HEK293 (cell line): Measurements from ENCODE around the gene KRT13.
A peak's percentile ranks its signal among the peaks of the same experiment; 100 is the strongest.

Experiments
- CTCF ChIP-seq: fragments of 450-650 bp; formaldehyde crosslinking; IDR thresholded peaks from 2 replicates; pipeline ENCODE4 v1.5.1; 2016; ENCODE audit warnings: missing biosample characterization, missing genetic modification characterization
- GLIS1 ChIP-seq: fragments of 450-650 bp; formaldehyde crosslinking; IDR thresholded peaks from 2 replicates; pipeline ENCODE4 v1.5.1; 2016; ENCODE audit warnings: missing biosample characterization, missing genetic modification characterization
- INSM2 ChIP-seq: fragments of 450-650 bp; formaldehyde crosslinking; IDR thresholded peaks from 2 replicates; pipeline ENCODE4 v1.5.1; 2016; ENCODE audit warnings: missing biosample characterization, missing genetic modification characterization
- OVOL3 ChIP-seq: fragments of 450-650 bp; formaldehyde crosslinking; IDR thresholded peaks from 2 replicates; pipeline ENCODE4 v1.5.1; 2016; ENCODE audit warnings: missing biosample characterization, missing genetic modification characterization
- PATZ1 ChIP-seq: fragments of 450-650 bp; formaldehyde crosslinking; IDR thresholded peaks from 2 replicates; pipeline ENCODE4 v1.5.1; 2016; ENCODE audit warnings: missing biosample characterization, missing genetic modification characterization
- REPIN1 ChIP-seq: fragments of 450-650 bp; formaldehyde crosslinking; IDR thresholded peaks from 2 replicates; pipeline ENCODE4 v1.5.1; 2017; ENCODE audit warnings: missing biosample characterization, missing genetic modification characterization, low read depth
- SCRT2 ChIP-seq: fragments of 450-650 bp; formaldehyde crosslinking; IDR thresholded peaks from 2 replicates; pipeline ENCODE4 v1.5.1; 2016; ENCODE audit warnings: missing biosample characterization, missing genetic modification characterization
- ZBTB17 ChIP-seq: fragments of 450-650 bp; formaldehyde crosslinking; IDR thresholded peaks from 2 replicates; pipeline ENCODE4 v1.5.1; 2016; ENCODE audit warnings: missing biosample characterization, missing genetic modification characterization
- ZBTB49 ChIP-seq: fragments of 450-650 bp; formaldehyde crosslinking; IDR thresholded peaks from 2 replicates; pipeline ENCODE4 v1.5.1; 2016; ENCODE audit warnings: missing biosample characterization, missing genetic modification characterization, low read depth
- ZNF114 ChIP-seq: fragments of 450-650 bp; formaldehyde crosslinking; IDR thresholded peaks from 2 replicates; pipeline ENCODE4 v1.5.0; 2017; ENCODE audit warnings: missing biosample characterization, missing genetic modification characterization
- ZNF155 ChIP-seq: fragments of 450-650 bp; formaldehyde crosslinking; IDR thresholded peaks from 2 replicates; pipeline ENCODE4 v1.5.1; 2016; ENCODE audit warnings: missing biosample characterization, missing genetic modification characterization
- ZNF26 ChIP-seq: fragments of 450-650 bp; formaldehyde crosslinking; IDR thresholded peaks from 2 replicates; pipeline ENCODE4 v1.5.1; 2016; ENCODE audit warnings: missing biosample characterization, missing genetic modification characterization
- ZNF266 ChIP-seq: fragments of 450-650 bp; formaldehyde crosslinking; IDR thresholded peaks from 2 replicates; pipeline ENCODE4 v1.5.1; 2016; ENCODE audit warnings: missing biosample characterization, missing genetic modification characterization, low read depth
- ZNF394 ChIP-seq: fragments of 450-650 bp; formaldehyde crosslinking; IDR thresholded peaks from 2 replicates; pipeline ENCODE4 v1.5.1; 2016; ENCODE audit warnings: missing biosample characterization, missing genetic modification characterization, mild to moderate bottlenecking, moderate library complexity, borderline replicate concordance
- ZNF404 ChIP-seq: fragments of 450-650 bp; formaldehyde crosslinking; IDR thresholded peaks from 2 replicates; pipeline ENCODE4 v1.5.1; 2017; ENCODE audit warnings: missing biosample characterization, missing genetic modification characterization
- ZNF426 ChIP-seq: fragments of 450-650 bp; formaldehyde crosslinking; IDR thresholded peaks from 2 replicates; pipeline ENCODE4 v1.5.1; 2017; ENCODE audit warnings: missing biosample characterization, missing genetic modification characterization, mild to moderate bottlenecking, inconsistent platforms, moderate library complexity
- ZNF488 ChIP-seq: fragments of 450-650 bp; formaldehyde crosslinking; IDR thresholded peaks from 2 replicates; pipeline ENCODE4 v1.5.1; 2016; ENCODE audit warnings: missing biosample characterization, missing genetic modification characterization
- ZNF513 ChIP-seq: fragments of 450-650 bp; IDR thresholded peaks from 2 replicates; pipeline ENCODE4 v1.5.1; 2018; ENCODE audit warnings: missing biosample characterization, missing genetic modification characterization
- ZNF530 ChIP-seq: fragments of 450-650 bp; formaldehyde crosslinking; IDR thresholded peaks from 2 replicates; pipeline ENCODE4 v1.5.1; 2016; ENCODE audit warnings: low read depth, missing biosample characterization, missing genetic modification characterization
- ZNF549 ChIP-seq: fragments of 450-650 bp; IDR thresholded peaks from 2 replicates; pipeline ENCODE4 v1.5.1; 2018; ENCODE audit warnings: missing biosample characterization, missing genetic modification characterization, mild to moderate bottlenecking, inconsistent platforms, moderate library complexity
- ZNF600 ChIP-seq: fragments of 450-650 bp; formaldehyde crosslinking; IDR thresholded peaks from 2 replicates; pipeline ENCODE4 v1.5.1; 2016; ENCODE audit warnings: missing biosample characterization, missing genetic modification characterization
- ZNF830 ChIP-seq: fragments of 450-650 bp; IDR thresholded peaks from 2 replicates; pipeline ENCODE4 v1.5.0; 2018; ENCODE audit warnings: missing biosample characterization, missing genetic modification characterization, low read depth, mild to moderate bottlenecking, moderate library complexity
- ZSCAN4 ChIP-seq: fragments of 450-650 bp; formaldehyde crosslinking; IDR thresholded peaks from 2 replicates; pipeline ENCODE4 v1.5.1; 2017; ENCODE audit warnings: missing biosample characterization, missing genetic modification characterization

KRT13 gene

GRCh38 chr17:41548844-41549595 lies 43.6 kb upstream of the KRT13 start (continued):
- peak; percentile 39; the same call in 1 of the 2 replicates for TF ChIP-seq ZNF394
- peak; percentile 41; the same call in 1 of the 2 replicates for TF ChIP-seq GLIS1 (tag by site-specific recombination)
- no peak for TF ChIP-seq ZNF26 (tag by site-specific recombination)
- TF ChIP-seq ZNF830 (tag by site-specific recombination), result no peak
- no peak for TF ChIP-seq ZNF266 (tag by site-specific recombination)
- no peak for TF ChIP-seq OVOL3 (tag by site-specific recombination)
- no peak for TF ChIP-seq INSM2 (tag by site-specific recombination)
- peak; percentile 30; the same call in 1 of the 2 replicates for TF ChIP-seq ZNF513 (tag by site-specific recombination)
- TF ChIP-seq ZBTB17 (tag by site-specific recombination), result no peak
- TF ChIP-seq ZBTB49, result no peak
- TF ChIP-seq REPIN1, result no peak
- no peak for TF ChIP-seq ZNF404
- no peak for TF ChIP-seq ZNF155
- no peak for TF ChIP-seq ZNF488 (tag by site-specific recombination)
- TF ChIP-seq SCRT2 (tag by site-specific recombination), result no peak
- TF ChIP-seq ZNF114 (tag by site-specific recombination), result no peak
- no peak for TF ChIP-seq ZNF549 (tag by site-specific recombination)
- no peak for TF ChIP-seq ZSCAN4 (tag by site-specific recombination)
- no peak for TF ChIP-seq ZNF600 (tag by site-specific recombination)
- TF ChIP-seq CTCF (tag by site-specific recombination), result peak; percentile 80
- TF ChIP-seq ZNF426 (tag by site-specific recombination), result no peak
- TF ChIP-seq PATZ1 (tag by site-specific recombination), result no peak; the same call in 1 of the 2 replicates
- no peak for TF ChIP-seq ZNF530 (tag by site-specific recombination)
